T-helper 1 cell (primary cell): ENCODE data around the gene CACNA2D3.

Experiments used
- DNase-seq, 5 donors: peaks; one replicate each; pipeline ENCODE4 v3.0.0-alpha.2; 2012 to 2020

CACNA2D3 gene

DNA sequence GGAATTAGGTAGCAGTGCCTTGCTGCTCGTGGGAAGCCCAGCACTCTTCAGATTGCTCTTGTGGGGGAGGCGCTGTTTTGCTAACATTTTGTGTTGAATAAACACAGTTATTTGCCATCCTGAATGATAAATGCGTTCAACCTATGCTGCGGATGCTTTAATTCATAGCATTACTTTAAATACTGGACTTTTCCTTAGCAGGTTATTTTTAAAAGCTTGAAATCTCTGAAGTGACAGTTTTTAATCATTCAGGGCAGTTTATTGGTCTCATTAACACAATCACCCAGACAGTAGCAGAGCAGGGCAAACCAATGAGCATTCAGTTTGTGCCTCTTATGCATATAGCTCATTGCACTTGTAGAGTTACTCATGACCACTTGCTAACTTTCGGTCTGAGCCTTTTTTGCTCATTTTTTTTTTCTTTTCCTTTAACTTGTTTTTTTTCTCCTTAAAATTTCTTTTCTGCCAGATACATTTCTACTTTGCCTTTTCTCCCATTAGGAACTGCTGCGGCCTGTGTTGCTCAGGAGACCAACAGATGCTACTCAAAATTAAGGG, 5.2 kb downstream of the CACNA2D3 start:
- no peak for DNase-seq

- DNase-seq: no peak
These were observed 8.8 kb downstream of the CACNA2D3 start for GRCh38 chr3:54131026-54131605.

DNA sequence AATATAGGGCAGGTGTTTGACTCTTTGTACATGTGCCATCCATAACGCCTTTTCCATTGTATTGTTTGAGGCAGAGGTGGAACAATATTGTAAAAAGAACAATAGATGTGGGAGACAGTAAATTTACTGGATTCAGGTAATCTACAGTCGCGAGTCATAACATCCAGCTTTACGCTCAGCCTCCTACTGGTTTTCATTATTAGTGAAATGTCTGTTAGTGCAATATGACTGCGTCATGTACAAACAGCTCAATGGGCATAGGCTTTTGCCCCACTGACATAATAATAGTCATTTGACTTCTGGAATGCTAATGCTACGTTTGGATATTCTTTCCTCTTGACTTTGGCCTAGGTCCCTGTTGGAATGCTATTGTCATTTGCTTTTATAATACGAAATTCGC, 9.5 kb downstream of the CACNA2D3 start:
- no peak for DNase-seq

DNA sequence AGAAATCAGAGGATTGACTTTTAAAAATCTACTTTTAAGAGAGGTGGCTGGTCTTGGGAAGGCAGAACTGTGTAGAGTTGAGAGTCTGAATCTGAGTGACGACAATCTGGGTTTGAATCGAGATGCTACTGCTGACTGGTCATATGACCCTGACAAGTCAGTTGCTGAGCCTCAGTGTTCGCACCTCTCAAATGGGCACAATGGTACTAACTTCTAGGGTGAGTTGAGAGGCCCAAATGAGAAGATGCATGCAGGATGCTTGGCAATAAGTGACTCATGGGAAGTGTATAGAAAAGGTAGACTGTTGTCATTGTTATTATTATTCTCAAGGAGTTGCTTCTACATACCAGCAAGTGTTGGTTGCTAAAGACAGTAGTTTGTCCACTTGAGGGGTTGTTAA, 10.3 kb downstream of the CACNA2D3 start:
- DNase-seq: no peak

GRCh38 chr3:54133196-54133595, 10.8 kb downstream of the CACNA2D3 start:
- no peak for DNase-seq

DNA sequence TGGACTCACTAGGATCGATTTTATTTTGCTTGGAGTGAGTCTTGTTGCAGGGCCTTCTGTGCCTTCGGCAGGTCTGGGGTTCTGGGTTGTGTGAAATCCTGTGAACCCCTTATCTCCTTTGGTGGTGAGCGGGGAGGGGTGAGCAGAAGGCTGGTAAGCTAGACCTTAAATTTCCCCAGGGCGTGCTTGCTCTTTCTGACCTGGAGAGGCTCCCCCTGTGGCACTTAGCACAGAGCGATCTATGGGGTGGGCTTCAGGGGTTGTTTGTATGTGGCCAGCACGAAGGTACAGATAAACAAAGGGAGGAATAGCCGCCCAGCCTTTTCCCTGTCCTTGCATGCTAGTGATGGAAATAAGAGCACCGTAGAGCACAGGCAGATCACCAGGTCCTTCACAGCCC, 11.8 kb downstream of the CACNA2D3 start:
- no peak for DNase-seq

DNA sequence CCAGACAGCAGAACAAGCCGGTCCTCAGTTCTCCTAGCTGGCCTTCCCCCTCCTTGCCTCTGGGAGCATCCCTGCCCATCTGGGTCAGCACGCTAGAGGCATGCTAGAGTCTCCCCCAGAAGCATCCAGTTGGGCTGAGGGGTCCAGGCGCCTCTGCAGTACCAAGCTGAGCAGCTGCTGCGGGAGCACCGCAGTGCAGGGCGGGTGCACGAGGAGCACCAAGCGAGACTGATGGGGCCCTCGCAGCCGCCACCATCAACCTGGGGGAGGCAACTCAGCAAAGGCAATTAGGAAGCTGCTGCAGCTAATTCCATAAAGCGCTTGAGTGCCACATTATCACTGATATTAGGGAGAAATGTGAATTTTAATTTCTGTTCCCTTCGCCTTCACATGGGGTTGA, 12.4 kb downstream of the CACNA2D3 start:
- DNase-seq: no peak

- DNase-seq: no peak
These were observed 15.0 kb downstream of the CACNA2D3 start for GRCh38 chr3:54137311-54137710.

DNA sequence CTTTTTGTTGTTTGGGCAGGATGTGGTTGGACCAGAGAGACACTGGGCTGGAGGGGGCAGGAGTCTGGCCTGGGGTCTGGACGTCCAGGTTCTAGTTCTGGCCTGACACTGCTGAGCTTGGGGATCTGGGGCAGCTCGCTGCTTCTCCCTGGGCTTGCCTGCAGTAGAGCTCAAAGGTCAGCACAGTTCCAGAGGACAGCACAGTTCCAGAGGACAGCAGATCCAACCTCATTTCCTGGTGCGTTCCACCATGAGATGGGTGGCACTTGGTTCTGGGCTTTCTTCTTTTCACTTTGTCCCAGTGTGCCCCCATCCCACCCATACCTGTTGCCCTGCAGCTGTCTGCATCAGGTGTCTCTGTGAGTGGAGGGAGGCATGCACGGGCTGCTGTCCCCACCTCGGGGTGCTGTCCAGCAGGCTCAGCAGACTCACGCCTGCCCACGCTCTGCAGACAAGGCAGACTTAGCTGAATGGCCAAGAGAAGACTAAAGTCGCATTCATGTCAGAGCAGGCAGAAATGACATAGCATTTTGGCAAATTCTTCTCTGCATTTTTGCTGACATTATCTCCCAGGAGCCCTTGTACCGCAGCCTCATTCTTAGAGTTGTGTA, 16.7 kb downstream of the CACNA2D3 start:
- no peak for DNase-seq

DNA sequence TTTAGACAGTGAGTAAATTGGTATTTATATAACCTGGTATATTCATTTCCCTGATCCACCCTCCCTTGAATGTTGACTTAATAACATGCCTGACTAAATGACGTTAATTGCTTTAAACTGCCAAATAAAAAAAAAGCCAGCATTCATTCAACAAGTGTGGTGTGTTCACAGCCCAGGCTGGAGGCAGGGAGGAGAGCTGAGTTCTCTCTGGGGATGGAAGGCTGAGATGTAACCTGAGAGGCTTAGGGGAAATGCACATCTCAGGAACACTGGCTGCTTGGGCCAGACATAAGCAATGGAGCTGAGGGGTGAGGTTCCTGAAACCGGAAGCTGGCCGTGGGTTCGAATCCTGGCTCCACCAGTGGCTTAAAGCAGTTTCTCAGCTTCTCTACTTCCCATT, 17.3 kb downstream of the CACNA2D3 start:
- DNase-seq: no peak

DNA sequence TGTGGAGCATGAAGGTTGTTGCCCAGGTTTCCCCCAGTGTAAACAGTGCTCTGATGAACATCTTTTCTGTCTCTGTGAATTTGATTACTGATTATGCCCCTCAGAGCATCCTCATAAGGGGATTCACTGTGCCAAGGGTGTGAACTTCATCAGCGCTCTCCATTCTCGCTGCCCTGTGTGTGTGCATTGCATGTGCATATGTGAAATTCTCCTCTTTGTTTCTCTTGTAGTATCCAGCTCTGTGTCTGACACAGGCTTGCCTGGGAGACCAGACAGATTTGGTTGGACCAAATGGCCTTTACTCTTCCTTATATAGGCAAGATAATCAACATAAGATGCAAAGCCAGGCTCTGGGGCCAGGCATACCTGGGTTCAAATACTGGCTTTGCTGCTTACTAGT, 21.9 kb downstream of the CACNA2D3 start:
- no peak for DNase-seq

DNA sequence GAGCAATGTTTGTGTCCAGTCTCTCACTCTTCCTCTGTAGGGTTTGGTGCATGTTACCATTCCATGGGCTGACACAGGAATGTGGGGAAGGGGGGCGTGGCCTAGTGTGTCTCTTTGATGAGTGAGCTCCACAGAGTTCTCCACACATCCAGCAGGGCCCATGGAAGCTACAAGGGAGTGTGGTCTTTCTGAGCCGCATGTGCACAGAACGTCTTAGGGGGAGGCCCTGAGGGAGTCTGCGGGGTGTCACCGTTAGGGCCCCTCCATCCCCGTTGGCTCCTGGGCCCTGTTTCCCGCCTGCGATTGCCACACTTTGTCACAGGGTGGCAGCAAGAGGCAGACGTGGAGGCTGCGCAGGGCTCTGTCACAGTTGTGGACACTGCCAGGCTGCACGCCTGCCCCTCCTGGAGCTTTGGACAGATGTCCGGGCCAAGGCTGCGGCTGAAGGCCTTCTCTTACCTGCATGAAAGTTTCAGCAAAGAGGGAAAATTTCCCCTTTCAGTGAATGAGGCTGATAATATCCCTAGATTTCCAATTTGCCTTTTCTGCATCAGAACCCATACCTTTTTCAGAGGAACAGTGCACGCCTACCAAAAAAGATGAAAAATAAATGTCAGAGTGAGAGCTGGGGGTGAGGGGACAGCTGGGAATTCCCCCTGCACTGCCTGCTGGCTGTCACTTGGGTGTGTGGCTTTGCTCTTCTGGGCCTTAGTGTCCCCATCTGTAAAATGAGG, 24.3 kb downstream of the CACNA2D3 start:
- no peak for DNase-seq

DNA sequence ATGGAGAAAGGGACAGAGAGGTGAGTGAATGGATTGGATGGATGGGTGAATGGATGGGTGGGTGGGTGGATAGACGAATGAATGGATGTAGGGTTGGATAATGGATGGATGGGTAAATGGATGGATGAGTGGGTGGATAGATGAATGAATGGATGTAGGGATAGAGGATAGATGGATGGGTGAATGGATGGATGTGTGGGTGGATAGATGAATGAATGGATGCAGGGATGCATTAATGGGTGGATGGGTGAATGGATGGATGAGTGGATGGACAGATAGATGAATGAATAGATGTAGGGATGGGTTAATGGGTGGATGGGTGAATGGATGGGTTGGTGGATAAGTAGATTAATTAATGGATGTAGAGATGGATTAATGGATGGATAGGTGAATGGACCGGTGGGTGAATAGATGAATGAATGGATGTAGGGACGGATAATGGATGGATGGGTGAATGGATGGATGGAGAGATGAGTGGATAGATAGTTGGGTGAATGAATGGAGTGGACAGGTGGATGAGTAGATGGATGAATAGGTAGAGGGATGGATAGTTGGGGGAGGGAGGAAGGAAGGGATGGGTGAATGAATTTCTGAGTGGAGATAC, 28.6 kb downstream of the CACNA2D3 start:
- no peak for DNase-seq

- DNase-seq: no peak
These were observed 31.1 kb downstream of the CACNA2D3 start for GRCh38 chr3:54153477-54153876.

- no peak for DNase-seq
These were observed 35.5 kb downstream of the CACNA2D3 start for GRCh38 chr3:54157860-54158259.

DNA sequence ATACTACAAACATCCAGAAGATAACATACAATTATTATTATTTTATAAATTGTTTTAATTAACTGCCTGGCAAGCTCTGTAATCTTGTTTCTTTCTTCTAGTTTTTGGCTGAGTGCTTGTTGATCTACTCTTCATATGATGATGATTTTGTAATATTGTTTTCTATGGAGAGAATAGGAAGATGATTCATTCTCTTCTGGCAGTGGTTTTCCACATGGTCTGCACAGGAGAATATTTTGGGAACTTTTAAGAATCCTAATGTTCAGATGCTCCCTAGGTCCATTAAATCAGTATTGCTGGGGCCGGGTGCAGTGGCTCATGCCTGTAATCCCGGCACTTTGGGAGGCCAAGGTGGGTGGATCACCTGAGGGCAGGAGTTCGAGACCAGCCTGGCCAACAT, 37.6 kb downstream of the CACNA2D3 start:
- DNase-seq: no peak

DNA sequence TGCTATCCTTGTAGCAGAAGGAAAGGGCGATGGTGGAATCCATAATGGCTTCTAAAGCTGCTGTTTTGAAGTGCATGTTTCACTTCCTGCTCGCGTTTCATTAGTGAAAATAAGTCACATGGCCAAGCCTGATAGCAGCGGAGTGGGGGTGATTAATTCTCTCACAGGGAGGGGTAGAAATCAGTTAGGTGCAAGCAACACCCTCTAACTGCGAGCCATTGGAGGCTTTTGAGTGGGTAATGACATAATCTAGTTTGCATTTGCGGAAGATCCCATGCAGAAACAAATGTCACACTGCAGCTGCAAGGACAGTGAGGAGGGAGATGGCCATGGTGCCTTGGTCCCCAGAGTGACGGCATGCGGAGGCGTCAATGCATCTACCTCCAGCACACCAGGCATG, 41.1 kb downstream of the CACNA2D3 start:
- no peak for DNase-seq

- no peak for DNase-seq
These were observed 42.0 kb downstream of the CACNA2D3 start for GRCh38 chr3:54164192-54164975.

GRCh38 chr3:54165865-54166264, 43.5 kb downstream of the CACNA2D3 start:
- no peak for DNase-seq

- no peak for DNase-seq
These were observed 45.6 kb downstream of the CACNA2D3 start for GRCh38 chr3:54167999-54168398.

- DNase-seq: no peak
These were observed 46.1 kb downstream of the CACNA2D3 start for GRCh38 chr3:54168451-54168850.

GRCh38 chr3:54169524-54169923, 47.2 kb downstream of the CACNA2D3 start:
- no peak for DNase-seq

DNA sequence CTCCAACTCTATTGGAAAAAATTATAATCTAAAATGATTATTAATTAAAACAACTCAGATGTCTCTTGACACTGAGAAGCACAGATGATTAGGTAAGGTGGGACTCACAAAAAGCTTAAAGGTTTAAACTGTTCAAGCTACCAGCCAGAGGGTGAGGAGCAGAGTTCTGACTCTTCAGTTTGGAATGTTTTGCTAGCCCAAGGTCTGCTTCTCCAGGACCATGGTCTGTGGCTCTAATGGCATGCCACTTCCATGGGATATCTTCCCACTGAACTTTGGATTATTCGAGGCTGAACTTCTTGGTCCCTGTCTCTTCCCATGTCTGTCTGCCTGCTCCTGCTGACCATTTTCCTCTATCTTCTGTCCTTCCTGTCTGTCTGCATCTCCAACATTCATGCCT, 49.2 kb downstream of the CACNA2D3 start:
- DNase-seq: no peak
